GM12874 (cell line): ENCODE results near the gene ZFYVE27.
A peak's percentile ranks its signal among the peaks of the same experiment; 100 is the strongest.

Experiments
- TF ChIP-seq, protein P1 (sequence below): IDR thresholded peaks from 2 replicates; pipeline ENCODE4 v1.5.1; 2011; ENCODE audit warnings: low read depth, mild to moderate bottlenecking, control low read depth, low read length, moderate library complexity; ENCODE audit not compliant: insufficient read depth

ZFYVE27 gene, protein sequence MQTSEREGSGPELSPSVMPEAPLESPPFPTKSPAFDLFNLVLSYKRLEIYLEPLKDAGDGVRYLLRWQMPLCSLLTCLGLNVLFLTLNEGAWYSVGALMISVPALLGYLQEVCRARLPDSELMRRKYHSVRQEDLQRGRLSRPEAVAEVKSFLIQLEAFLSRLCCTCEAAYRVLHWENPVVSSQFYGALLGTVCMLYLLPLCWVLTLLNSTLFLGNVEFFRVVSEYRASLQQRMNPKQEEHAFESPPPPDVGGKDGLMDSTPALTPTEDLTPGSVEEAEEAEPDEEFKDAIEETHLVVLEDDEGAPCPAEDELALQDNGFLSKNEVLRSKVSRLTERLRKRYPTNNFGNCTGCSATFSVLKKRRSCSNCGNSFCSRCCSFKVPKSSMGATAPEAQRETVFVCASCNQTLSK

DNA sequence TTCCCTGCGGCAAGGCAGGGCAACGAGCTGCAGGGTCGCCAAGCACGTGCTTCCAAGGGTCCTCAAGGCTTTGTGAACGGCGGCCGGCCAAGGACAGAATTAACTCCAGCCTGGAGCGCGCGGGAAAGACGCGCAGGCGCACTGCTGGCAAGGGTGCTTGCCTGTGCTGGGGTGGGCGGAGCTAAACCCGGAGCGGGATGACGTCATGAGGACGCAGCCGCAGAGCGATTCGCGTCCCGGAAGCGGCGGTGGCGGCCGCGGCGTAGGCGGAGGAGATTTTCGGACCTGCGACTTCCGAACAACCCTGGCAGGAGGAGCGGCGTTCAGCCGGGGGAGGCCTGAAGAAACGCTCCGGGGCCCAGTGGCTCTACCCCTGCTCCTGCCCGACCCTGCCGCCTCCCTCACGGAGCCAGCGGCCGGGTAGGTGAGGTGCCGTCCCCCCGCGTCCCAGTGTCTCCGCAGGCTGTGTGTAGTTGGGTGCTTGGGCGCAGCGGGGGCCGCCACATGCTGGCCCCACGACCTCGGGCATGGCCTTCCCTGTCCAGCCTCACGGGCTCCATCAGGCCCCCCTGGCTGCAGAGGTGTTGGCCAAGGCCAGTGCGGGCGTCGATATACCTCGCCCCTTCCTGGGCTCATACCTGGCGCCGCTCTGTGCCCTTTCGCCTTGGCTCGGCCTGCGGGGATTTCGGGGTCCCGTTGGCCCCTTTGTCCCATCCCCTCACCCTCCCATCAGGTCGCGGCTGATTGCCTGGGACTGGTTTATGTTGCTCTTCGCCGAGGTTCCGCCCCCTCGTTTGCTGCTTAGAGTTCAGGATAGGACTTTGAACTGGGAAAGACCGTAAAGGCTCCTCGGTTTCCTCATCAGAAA, at the start of gene ZFYVE27:
ZFYVE27 (plus strand) TSS at position 227 of the 868 bp plus-strand sequence. CDS start 1,350 bp downstream, outside the sequence.
- TF ChIP-seq, protein P1, sequence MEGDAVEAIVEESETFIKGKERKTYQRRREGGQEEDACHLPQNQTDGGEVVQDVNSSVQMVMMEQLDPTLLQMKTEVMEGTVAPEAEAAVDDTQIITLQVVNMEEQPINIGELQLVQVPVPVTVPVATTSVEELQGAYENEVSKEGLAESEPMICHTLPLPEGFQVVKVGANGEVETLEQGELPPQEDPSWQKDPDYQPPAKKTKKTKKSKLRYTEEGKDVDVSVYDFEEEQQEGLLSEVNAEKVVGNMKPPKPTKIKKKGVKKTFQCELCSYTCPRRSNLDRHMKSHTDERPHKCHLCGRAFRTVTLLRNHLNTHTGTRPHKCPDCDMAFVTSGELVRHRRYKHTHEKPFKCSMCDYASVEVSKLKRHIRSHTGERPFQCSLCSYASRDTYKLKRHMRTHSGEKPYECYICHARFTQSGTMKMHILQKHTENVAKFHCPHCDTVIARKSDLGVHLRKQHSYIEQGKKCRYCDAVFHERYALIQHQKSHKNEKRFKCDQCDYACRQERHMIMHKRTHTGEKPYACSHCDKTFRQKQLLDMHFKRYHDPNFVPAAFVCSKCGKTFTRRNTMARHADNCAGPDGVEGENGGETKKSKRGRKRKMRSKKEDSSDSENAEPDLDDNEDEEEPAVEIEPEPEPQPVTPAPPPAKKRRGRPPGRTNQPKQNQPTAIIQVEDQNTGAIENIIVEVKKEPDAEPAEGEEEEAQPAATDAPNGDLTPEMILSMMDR = no peak

DNA sequence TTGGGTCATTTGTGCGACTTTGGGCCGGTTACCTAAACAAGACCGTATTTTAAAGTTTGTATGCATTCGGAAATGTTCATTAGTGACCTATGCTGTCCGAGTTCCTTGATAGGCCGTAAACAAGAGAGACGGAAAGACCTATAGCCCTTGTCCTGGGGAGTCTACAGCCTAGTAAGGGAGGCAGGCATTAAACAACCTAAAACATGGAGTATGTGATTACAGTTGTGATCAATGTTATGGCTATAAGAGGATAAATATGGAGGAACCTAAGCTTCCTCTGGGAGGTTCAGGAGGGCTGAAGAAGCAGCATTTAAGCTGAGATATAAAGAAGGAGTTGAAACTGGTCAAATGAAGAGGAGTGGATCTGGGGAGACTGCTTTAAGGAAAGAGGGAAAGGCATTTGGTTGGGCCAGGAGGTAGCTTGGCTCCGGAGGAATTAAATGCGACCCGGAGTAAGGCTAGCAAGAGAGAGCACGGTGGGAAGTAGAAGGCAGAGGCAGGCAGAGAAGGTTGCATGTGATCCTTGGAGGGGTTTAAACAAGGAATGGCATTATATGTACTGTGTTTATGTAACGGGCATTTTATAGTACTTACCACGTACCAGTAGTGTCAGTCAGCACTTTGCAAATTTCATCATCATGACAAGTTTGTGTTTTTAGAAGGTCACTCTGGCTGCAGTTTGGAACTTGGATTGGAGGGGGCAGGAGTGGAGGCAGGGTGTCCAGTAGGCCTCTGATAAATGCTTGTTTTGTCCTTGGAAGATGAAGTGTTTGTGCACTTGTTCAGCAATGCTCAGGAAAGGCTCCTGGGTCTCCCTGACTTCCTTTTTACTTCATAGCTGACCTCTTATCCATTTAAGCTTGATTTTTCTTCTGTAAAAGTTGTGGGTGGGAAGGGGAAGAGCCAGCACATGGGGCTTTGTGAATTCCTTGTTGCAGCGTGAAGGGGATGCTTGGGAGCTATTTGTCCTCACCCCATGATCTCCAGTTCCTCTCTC, 48.8 kb upstream of the ZFYVE27 start:
- TF ChIP-seq, protein P1 = no peak

DNA sequence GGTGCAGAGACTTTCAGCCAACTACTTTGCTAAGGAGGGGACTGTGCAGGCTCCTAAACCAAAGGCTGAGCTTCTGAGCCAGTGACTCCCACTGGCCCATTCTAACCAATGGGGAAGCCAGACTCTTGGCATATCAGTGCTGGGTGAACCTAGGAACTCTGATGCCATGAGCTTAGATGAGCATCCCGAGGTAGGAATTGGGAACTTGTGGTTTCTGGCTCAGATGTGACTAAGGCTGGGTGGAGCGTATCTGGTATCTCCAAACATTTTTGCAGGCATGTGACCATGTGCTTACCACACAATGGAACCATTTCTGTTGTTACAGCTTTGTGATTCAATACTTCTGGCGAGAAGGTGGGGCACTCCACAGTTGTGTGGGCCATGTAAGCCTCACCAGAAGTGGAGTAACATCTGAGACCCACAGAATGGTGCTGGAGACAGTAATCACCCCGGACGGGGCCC, 47.3 kb upstream of the ZFYVE27 start:
- TF ChIP-seq, protein P1 = no peak

DNA sequence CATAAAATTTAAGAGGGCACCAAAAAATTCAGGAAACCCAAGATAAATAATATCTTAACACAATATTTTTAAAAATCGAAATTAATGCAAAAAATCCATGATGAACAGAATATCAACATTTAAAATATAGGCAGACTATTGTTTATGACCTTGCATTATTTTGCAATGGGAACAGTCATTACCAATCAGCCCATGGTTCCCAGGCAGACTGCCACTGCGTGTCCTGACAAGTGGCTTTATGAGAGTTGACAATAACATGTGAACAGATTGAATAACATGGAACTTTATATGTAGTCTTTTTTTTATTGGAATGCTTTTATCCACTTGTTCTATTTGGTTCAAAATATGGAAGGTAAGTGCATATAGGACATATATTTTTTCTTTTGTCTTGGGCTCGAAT, 46.8 kb upstream of the ZFYVE27 start:
- TF ChIP-seq, protein P1 = no peak

DNA sequence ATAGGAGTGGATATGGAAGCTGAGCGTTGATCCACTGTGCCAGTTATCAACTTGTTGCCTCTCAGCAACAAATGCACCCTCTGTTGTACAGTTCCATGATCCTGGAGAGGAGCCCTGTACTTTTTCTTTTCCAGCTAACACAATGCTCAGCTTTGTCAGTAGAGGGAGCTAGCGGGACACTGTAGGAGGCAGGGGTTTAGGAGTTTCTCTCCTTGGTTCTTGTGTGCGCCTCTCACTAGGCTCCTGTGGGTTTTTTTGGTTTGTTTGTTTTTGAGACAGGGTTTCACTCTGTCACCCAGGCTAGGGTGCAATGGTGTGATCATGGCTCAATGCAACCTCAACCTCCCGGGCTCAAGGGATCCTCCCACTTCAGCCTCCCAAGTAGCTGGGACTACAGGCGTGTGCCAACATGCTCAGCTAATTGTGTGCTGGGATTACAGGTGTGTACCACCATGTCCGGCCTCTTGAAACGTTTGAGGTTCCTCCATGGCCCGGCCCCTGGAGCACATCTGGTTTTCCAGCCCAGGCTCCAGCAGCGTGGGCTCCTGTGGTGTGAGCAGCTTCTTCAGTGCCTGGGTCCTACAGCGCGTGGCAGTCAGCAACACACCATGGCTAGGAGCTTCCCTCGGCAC, 35.4 kb upstream of the ZFYVE27 start:
- TF ChIP-seq, protein P1 = peak; percentile 89

DNA sequence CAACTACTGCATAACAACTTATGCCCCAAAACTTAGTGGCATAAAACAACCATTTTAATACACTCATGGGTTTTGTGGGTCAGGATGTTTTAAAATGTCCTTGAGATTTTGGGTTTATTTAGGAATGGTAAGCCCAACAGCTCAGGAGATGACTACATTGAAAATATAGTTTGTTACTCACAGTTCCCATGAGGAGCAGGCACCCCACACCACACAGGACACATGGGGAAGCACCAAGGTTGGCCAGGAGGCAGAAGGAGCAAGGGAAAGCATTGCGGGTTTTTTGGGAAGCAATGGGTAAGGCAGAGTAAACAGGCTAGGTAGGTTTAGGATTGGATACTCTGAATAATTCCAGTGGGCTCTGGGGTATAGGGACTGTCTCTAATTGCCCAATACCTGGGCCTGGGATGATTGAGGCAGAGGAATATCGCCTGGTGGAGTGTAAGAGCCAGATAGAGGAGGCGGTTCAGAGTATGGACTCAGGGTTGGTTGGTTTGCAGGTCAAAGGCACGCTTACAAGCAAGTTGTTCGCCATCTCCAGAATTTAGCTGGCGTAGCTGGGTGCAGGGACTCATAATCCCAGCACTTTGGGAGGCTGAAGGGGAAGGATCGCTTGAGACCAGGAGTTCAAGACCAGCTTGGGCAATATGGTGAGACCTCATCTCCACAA, 33.4 kb upstream of the ZFYVE27 start:
- TF ChIP-seq, protein P1 = no peak
